Activated CD8-positive, alpha-beta T cell treated with anti-CD3 and anti-CD28 coated beads for 36 hours (primary cell): Measurements from ENCODE around the gene MRPS12. TPM values are rescaled to one million over a fixed set of nuclear protein-coding genes. Genes with fewer than 3 reads are reported as not detected.

ENCODE experiments used
- ATAC-seq: fragments of 200-7000 bp; cut with Tn5 transposase; one replicate; pipeline ENCODE4 v1.10.0; 2021; ENCODE audit warnings: mild to moderate bottlenecking, moderate library complexity
- CTCF ChIA-PET: fragments of 350-600 bp; sonication (Branson Sonifier 250); formaldehyde crosslinking; loops from one replicate; lab custom pipeline; 2021; ENCODE audit warnings: antibody characterized with exemption; lab: Charles Lee
- POLR2A ChIA-PET: fragments of 350-600 bp; sonication (Branson Sonifier 250); formaldehyde crosslinking; loops from one replicate; lab custom pipeline; 2021; ENCODE audit warnings: antibody characterized with exemption; lab: Charles Lee
- DNase-seq: peaks from one replicate; pipeline ENCODE4 v3.0.0-alpha.2; 2020
- H3K27ac Mint-ChIP-seq: one replicate; pipeline ENCODE4 v1.8.0; 2021; ENCODE audit warnings: mild to moderate bottlenecking, mixed read lengths
- H3K27me3 Mint-ChIP-seq: one replicate; pipeline ENCODE4 v1.8.0; 2021; ENCODE audit warnings: mixed read lengths
- H3K36me3 Mint-ChIP-seq: one replicate; pipeline ENCODE4 v1.8.0; 2021; ENCODE audit warnings: low read depth, mixed read lengths
- H3K4me1 Mint-ChIP-seq: one replicate; pipeline ENCODE4 v1.8.0; 2021; ENCODE audit warnings: low read depth, mixed read lengths
- H3K4me3 Mint-ChIP-seq: one replicate; pipeline ENCODE4 v1.8.0; 2021; ENCODE audit warnings: mild to moderate bottlenecking, moderate library complexity, mixed read lengths
- H3K9me3 Mint-ChIP-seq: one replicate; pipeline ENCODE4 v1.8.0; 2021; ENCODE audit warnings: mixed read lengths
- intact Hi-C: fragments of 100-400 bp; cut with micrococcal nuclease; formaldehyde crosslinking; loops from one replicate; pipeline ENCODE4 v1.10.0; 2022
- total RNA-seq, 2 experiments: library from RNA; stranded (reverse); gene quantifications; one replicate each; pipeline ENCODE4 v1.2.3, GENCODE V29; 2021
- TF ChIP-seq, protein P1 (sequence below): fragments of 200-600 bp; IDR thresholded peaks from one replicate; pipeline ENCODE4 v1.8.0; 2022; ENCODE audit warnings: antibody characterized with exemption, mild to moderate bottlenecking

MRPS12 gene
- total RNA-seq, 2 experiments from 2014 or later = 80.1 to 81.2 TPM

DNA sequence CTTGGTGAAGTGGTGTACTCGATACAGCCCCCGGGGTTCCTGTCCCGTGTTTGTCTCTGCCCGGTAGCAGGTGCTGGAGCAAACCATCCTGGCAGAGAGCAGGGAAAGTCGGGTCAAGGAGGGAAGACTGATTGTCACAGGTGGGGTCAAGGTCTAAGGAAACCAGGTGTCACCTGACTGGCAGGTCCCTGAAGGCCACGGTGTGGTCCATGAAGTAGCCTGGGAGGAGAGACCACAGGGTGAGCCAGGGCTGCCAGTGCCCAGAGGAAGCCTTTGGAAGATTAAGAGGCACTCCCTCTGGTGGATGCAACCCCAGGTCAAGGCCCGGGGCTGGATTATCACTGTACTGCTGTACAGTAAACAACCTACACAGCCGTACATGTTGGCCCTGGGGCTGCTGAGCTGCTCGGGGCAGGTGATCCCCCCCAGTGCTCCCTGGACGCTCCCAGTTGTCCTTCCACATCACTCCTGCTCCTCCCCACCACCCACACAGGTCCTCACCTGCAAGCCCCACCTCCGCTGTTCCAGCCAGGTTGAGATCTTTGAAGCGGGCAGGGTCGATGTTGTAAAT is 12.7 kb upstream of the MRPS12 start:
- H3K27me3 Mint-ChIP-seq = no peaks in the 10 kb centered on the region
- peaks cover 6% of the 10 kb centered on the region for H3K4me1 Mint-ChIP-seq
- ATAC-seq (no peak), DNase-seq (no peak)
- ChIA-PET POLR2A (interaction anchor here (1.2 kb wide), 1 partner anchor 13 kb away, joined by 3 read pairs; no protein-coding TSS in a partner anchor), CTCF (interaction anchor here (3.7 kb wide), 1 partner anchor 12 kb away, joined by 15 read pairs; the partner anchor contains the start of genes MRPS12 and SARS2)
- no peaks in the 10 kb centered on the region for H3K9me3 Mint-ChIP-seq
- H3K27ac Mint-ChIP-seq = no peak overlapping the region
- peaks cover 13% of the 10 kb centered on the region for H3K36me3 Mint-ChIP-seq
- H3K4me3 Mint-ChIP-seq = no peak overlapping the region
- intact Hi-C loops = no loop called here
- TF ChIP-seq, protein P1, sequence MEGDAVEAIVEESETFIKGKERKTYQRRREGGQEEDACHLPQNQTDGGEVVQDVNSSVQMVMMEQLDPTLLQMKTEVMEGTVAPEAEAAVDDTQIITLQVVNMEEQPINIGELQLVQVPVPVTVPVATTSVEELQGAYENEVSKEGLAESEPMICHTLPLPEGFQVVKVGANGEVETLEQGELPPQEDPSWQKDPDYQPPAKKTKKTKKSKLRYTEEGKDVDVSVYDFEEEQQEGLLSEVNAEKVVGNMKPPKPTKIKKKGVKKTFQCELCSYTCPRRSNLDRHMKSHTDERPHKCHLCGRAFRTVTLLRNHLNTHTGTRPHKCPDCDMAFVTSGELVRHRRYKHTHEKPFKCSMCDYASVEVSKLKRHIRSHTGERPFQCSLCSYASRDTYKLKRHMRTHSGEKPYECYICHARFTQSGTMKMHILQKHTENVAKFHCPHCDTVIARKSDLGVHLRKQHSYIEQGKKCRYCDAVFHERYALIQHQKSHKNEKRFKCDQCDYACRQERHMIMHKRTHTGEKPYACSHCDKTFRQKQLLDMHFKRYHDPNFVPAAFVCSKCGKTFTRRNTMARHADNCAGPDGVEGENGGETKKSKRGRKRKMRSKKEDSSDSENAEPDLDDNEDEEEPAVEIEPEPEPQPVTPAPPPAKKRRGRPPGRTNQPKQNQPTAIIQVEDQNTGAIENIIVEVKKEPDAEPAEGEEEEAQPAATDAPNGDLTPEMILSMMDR = no peak

DNA sequence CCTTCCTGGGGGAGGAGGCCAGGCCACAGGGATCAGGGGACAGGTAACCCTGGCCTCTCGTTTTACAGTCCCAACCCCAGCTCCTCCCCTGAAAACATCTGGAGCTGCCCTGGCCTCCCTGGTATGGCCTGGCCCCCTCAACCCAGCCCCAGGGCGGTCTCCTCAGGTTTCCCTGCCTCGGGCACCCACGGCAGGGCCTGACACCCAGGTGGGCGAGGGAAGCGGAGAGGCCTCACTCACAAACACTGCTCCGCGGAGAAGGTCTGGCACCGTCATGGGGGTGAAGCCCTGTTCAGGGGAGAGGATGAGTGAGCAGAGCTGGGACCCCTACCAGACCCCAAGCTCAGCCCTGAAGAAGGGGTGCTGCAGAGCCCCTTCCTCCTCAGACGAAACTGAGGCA is 12.2 kb upstream of the MRPS12 start:
- Mint-ChIP-seq H3K36me3 (peaks cover 13% of the 10 kb centered on the region), H3K4me1 (peaks cover 3% of the 10 kb centered on the region), H3K4me3 (no peak overlapping the region), H3K27me3 (no peaks in the 10 kb centered on the region), H3K9me3 (no peaks in the 10 kb centered on the region), H3K27ac (no peak overlapping the region)
- TF ChIP-seq, protein P1 = no peak
- ChIA-PET POLR2A (interaction anchor here (1.2 kb wide), 1 partner anchor 13 kb away, joined by 3 read pairs; no protein-coding TSS in a partner anchor), CTCF (interaction anchor here (3.7 kb wide), 1 partner anchor 12 kb away, joined by 15 read pairs; the partner anchor contains the start of genes MRPS12 and SARS2)
- ATAC-seq = no peak
- DNase-seq = no peak
- intact Hi-C loops = no loop called here

DNA sequence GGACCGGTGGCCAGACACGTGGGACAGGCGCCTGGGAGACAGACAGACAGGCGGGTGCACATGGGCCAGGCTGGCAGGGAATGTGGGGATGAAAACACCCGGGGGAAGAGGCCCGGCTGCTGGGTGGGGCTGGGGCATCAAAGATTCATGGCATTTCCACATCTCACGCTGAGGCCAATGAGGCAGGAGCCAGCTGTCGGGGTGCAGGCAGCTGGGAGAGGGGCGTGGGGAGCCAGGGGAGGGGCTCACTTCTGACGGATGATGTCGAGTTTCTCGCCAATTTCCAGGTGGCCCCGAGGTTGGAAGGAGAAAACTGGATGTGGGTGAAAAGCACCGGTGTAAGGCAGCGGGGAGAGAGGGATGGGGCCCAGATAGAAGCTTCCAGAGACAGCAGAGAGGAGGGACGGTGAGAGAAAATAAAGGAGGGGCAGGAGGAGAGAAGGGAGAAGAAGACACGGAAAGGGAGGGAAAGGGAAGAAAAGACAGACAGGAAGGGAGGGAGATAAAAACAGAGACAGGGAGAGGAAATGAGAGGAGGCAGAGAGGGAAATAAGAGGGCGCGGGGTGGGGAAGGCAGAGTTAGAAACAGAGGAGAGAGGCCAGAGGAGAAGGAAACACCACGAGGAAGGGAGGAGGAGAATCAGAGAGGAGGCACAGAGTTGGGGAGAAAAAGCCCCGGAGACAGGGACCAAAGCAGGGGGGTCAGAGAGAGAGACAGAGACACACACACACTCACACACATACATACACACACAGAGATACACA is 10.7 kb upstream of the MRPS12 start:
- no peaks in the 10 kb centered on the region for H3K9me3 Mint-ChIP-seq
- DNase-seq (no peak), ATAC-seq (no peak)
- H3K36me3 Mint-ChIP-seq = peaks cover 21% of the 10 kb centered on the region
- intact Hi-C loops = no loop called here
- no peak overlapping the region for H3K27ac Mint-ChIP-seq
- TF ChIP-seq, protein P1 = no peak
- POLR2A ChIA-PET = interaction anchor here (1.7 kb wide), 1 partner anchor 20 kb away, joined by 6 read pairs; the partner anchor contains the start of gene NFKBIB
- CTCF ChIA-PET = interaction anchor here (3.7 kb wide), 1 partner anchor 10 kb away, joined by 15 read pairs; the partner anchor contains the start of genes MRPS12 and SARS2
- peaks cover 5% of the 10 kb centered on the region for H3K4me1 Mint-ChIP-seq
- H3K27me3 Mint-ChIP-seq = no peaks in the 10 kb centered on the region
- no peak overlapping the region for H3K4me3 Mint-ChIP-seq

DNA sequence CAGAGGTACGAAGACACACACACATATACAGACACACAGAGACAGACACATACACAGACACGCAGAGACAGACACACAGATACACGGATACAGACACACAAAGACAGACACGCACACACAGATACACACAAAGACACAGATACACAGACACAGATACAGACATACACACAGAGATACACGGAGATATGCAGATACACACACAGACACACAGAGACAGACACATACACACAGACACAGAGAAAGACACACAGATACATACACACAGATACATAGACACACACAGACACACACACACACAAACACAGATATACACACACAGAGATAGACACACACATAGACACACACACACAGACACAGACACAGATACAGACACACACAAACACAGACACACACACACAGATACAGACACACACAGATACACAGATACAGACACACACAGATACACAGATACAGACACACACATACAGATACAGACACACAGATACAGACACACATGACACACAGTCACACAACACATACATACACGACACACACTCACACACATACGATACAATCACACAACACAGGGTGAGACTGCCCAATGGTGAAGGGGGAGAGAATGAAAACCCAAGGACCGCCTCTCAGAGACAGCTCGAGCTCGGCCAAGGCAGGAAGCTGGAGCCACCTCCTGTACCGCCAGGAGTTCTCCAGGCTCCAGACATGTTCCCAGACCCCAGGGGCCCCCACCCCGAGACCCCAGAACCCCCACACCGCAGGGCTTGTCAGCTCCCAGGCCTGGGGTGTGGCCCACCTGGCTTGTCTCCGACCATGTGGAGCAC is 9.9 kb upstream of the MRPS12 start:
- POLR2A ChIA-PET = interaction anchor here (1.7 kb wide), 1 partner anchor 20 kb away, joined by 6 read pairs; the partner anchor contains the start of gene NFKBIB
- peaks cover 5% of the 10 kb centered on the region for H3K4me1 Mint-ChIP-seq
- ATAC-seq (no peak), DNase-seq (no peak)
- peaks cover 25% of the 10 kb centered on the region for H3K36me3 Mint-ChIP-seq
- H3K27me3 Mint-ChIP-seq = no peaks in the 10 kb centered on the region
- H3K4me3 Mint-ChIP-seq = no peak overlapping the region
- intact Hi-C loops = no loop called here
- CTCF ChIA-PET = interaction anchor here (1.4 kb wide), 1 partner anchor 9 kb away, joined by 7 read pairs; the partner anchor contains the start of genes MRPS12 and SARS2
- H3K27ac Mint-ChIP-seq = no peak overlapping the region
- H3K9me3 Mint-ChIP-seq = no peaks in the 10 kb centered on the region
- TF ChIP-seq, protein P1 = no peak
